ENCODE data around the gene NXF3.
"Not testable (repeated sequence)": the region's sequence is repeated elsewhere in the genome, so short reads cannot be mapped to it uniquely, and the experiment has no call there.

NXF3 gene

DNA sequence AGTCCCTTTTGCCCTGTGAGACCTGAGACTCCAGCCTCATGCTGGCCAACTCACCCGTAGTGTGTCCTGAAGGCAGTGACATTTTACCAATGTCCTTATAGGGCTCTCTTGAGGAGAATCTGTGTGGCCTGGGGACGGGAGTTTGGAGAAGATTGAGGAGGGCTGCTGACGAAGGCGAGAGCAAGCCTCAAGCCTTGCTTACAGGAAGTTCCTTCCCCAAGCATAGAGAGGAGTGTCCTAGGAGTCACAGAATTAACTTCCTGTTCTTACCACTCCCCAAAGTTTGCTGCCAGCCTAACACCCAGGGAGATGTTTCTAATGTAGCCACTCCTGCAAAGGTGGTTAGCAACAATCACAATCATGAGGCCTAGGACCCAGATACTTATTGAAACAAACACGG is at the start of gene NXF3:
Gene NXF3, minus strand, starts transcription at position 202 of the 400 bp plus-strand sequence. Its CDS starts 120 bp downstream, at position 82.
- Histone ChIP-seq H3F3A (ENCODE audit: insufficient read depth, low read length) (no peaks in the 10 kb centered on the region), H3K4me3 (ENCODE audit: low read length) (no peak within 1 kb of the TSS), H3K9ac (ENCODE audit: low read length) (no peak within 1 kb of the TSS), H3K79me2 (ENCODE audit: low read length) (no peaks in the 10 kb centered on the region), H3K27me3 (replicated peaks; ENCODE audit: insufficient read depth, low read length) (no peaks in the 10 kb centered on the region), H3K9me3 (replicated peaks; ENCODE audit: insufficient read depth, low read length) (no peaks in the 10 kb centered on the region), H3K36me3 (replicated peaks; ENCODE audit: insufficient read depth, low read length) (no peaks in the 10 kb centered on the region), H3K9me2 (replicated peaks; ENCODE audit: insufficient read depth, low read length) (no peaks in the 10 kb centered on the region), H4K20me1 (ENCODE audit: insufficient read depth, low read length) (no peaks in the 10 kb centered on the region), H3K27ac (ENCODE audit: low read length) (no peak within 1 kb of the TSS), H3K4me1 (ENCODE audit: low read length) (no peaks in the 10 kb centered on the region), H2AFZ (ENCODE audit: low read length) (no peak within 1 kb of the TSS), H3K4me2 (ENCODE audit: low read depth, low read length) (no peak within 1 kb of the TSS)
- DNase-seq, result no peak
- TF ChIP-seq, protein P1, sequence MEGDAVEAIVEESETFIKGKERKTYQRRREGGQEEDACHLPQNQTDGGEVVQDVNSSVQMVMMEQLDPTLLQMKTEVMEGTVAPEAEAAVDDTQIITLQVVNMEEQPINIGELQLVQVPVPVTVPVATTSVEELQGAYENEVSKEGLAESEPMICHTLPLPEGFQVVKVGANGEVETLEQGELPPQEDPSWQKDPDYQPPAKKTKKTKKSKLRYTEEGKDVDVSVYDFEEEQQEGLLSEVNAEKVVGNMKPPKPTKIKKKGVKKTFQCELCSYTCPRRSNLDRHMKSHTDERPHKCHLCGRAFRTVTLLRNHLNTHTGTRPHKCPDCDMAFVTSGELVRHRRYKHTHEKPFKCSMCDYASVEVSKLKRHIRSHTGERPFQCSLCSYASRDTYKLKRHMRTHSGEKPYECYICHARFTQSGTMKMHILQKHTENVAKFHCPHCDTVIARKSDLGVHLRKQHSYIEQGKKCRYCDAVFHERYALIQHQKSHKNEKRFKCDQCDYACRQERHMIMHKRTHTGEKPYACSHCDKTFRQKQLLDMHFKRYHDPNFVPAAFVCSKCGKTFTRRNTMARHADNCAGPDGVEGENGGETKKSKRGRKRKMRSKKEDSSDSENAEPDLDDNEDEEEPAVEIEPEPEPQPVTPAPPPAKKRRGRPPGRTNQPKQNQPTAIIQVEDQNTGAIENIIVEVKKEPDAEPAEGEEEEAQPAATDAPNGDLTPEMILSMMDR (IDR thresholded peaks at IDR 0.05; ENCODE audit: low read length), result no peak
- no peak for TF ChIP-seq EZH2 (optimal IDR thresholded peaks at IDR 0.05; ENCODE audit: low read depth, low read length)
- no peak for TF ChIP-seq EZH2phosphoT487 (IDR thresholded peaks at IDR 0.05; ENCODE audit: low read length)

DNA sequence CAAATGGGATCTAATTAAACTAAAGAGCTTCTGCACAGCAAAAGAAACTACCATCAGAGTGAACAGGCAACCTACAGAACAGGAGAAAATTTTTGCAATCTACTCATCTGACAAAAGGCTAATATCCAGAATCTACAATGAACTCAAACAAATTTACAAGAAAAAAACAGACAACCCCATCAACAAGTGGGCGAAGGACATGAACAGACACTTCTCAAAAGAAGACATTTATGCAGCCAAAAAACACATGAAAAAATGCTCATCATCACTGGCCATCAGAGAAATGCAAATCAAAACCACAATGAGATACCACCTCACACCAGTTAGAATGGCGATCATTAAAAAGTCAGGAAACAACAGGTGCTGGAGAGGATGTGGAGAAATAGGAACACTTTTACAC is 43.6 kb upstream of the NXF3 start:
- H3K27me3 ChIP-seq (replicated peaks; ENCODE audit: insufficient read depth, low read length); H3K4me1 ChIP-seq (ENCODE audit: low read length); H3K4me3 ChIP-seq (ENCODE audit: low read length); H3K4me2 ChIP-seq (ENCODE audit: low read depth, low read length); DNase-seq; H3K36me3 ChIP-seq (replicated peaks; ENCODE audit: insufficient read depth, low read length); H3F3A ChIP-seq (ENCODE audit: insufficient read depth, low read length); H3K27ac ChIP-seq (ENCODE audit: low read length); H3K9me3 ChIP-seq (replicated peaks; ENCODE audit: insufficient read depth, low read length); H2AFZ ChIP-seq (ENCODE audit: low read length); H3K9ac ChIP-seq (ENCODE audit: low read length); H4K20me1 ChIP-seq (ENCODE audit: insufficient read depth, low read length); H3K79me2 ChIP-seq (ENCODE audit: low read length); H3K9me2 ChIP-seq (replicated peaks; ENCODE audit: insufficient read depth, low read length): not testable (repeated sequence)

- H3K27me3 ChIP-seq (replicated peaks; ENCODE audit: insufficient read depth, low read length), result no peaks in the 10 kb centered on the region
- H2AFZ ChIP-seq (ENCODE audit: low read length), result no peak overlapping the region
- TF ChIP-seq, protein P1 (IDR thresholded peaks at IDR 0.05; ENCODE audit: low read length), result no peak
- TF ChIP-seq EZH2 (optimal IDR thresholded peaks at IDR 0.05; ENCODE audit: low read depth, low read length) (no peak), EZH2phosphoT487 (IDR thresholded peaks at IDR 0.05; ENCODE audit: low read length) (no peak)
- no peaks in the 10 kb centered on the region for H4K20me1 ChIP-seq (ENCODE audit: insufficient read depth, low read length)
- H3K79me2 ChIP-seq (ENCODE audit: low read length), result no peaks in the 10 kb centered on the region
- no peaks in the 10 kb centered on the region for H3K36me3 ChIP-seq (replicated peaks; ENCODE audit: insufficient read depth, low read length)
- H3K9ac ChIP-seq (ENCODE audit: low read length), result no peak overlapping the region
- H3K4me3 ChIP-seq (ENCODE audit: low read length), result no peak overlapping the region
- H3K4me2 ChIP-seq (ENCODE audit: low read depth, low read length), result no peak overlapping the region
- DNase-seq, result no peak
- H3K9me3 ChIP-seq (replicated peaks; ENCODE audit: insufficient read depth, low read length), result no peaks in the 10 kb centered on the region
- H3K27ac ChIP-seq (ENCODE audit: low read length), result no peak overlapping the region
- no peaks in the 10 kb centered on the region for H3K9me2 ChIP-seq (replicated peaks; ENCODE audit: insufficient read depth, low read length)
- no peaks in the 10 kb centered on the region for H3F3A ChIP-seq (ENCODE audit: insufficient read depth, low read length)
- H3K4me1 ChIP-seq (ENCODE audit: low read length), result no peaks in the 10 kb centered on the region
These were observed 31.3 kb upstream of the NXF3 start for GRCh38 chrX:103124284-103124683.

GRCh38 chrX:103120748-103121147 is 27.8 kb upstream of the NXF3 start:
- no peak overlapping the region for H3K9ac ChIP-seq (ENCODE audit: low read length)
- H3K4me3 ChIP-seq (ENCODE audit: low read length), result no peak overlapping the region
- H3K27me3 ChIP-seq (replicated peaks; ENCODE audit: insufficient read depth, low read length), result no peaks in the 10 kb centered on the region
- H4K20me1 ChIP-seq (ENCODE audit: insufficient read depth, low read length), result no peaks in the 10 kb centered on the region
- no peak overlapping the region for H2AFZ ChIP-seq (ENCODE audit: low read length)
- H3K4me1 ChIP-seq (ENCODE audit: low read length), result no peaks in the 10 kb centered on the region
- TF ChIP-seq EZH2 (optimal IDR thresholded peaks at IDR 0.05; ENCODE audit: low read depth, low read length), result no peak
- TF ChIP-seq, protein P1 (IDR thresholded peaks at IDR 0.05; ENCODE audit: low read length), result no peak
- H3K4me2 ChIP-seq (ENCODE audit: low read depth, low read length), result no peak overlapping the region
- no peaks in the 10 kb centered on the region for H3K9me2 ChIP-seq (replicated peaks; ENCODE audit: insufficient read depth, low read length)
- no peaks in the 10 kb centered on the region for H3K79me2 ChIP-seq (ENCODE audit: low read length)
- no peak for DNase-seq
- no peak overlapping the region for H3K27ac ChIP-seq (ENCODE audit: low read length)
- no peaks in the 10 kb centered on the region for H3F3A ChIP-seq (ENCODE audit: insufficient read depth, low read length)
- no peaks in the 10 kb centered on the region for H3K9me3 ChIP-seq (replicated peaks; ENCODE audit: insufficient read depth, low read length)
- no peaks in the 10 kb centered on the region for H3K36me3 ChIP-seq (replicated peaks; ENCODE audit: insufficient read depth, low read length)

DNA sequence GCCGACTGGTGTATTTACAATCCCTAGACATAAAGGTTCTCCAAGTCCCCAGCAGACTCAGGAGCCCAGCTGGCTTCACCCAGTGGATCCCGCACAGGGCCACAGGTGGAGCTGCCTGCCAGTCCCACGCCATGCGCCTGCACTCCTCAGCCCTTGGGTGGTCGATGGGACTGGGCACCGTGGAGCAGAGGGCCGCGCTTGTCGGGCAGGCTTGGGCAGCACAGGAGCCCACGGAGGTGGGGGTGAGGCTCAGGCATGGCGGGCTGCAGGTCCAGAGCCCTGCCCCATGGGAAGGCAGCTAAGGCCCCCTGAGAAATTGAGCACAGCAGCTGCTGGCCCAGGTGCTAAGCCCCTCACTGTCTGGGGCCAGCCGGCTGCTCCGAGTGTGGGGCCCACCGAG is 24.0 kb upstream of the NXF3 start:
- H3F3A ChIP-seq (ENCODE audit: insufficient read depth, low read length); H3K4me2 ChIP-seq (ENCODE audit: low read depth, low read length); H3K27ac ChIP-seq (ENCODE audit: low read length); H3K9ac ChIP-seq (ENCODE audit: low read length); H3K4me1 ChIP-seq (ENCODE audit: low read length); H3K27me3 ChIP-seq (replicated peaks; ENCODE audit: insufficient read depth, low read length); H3K4me3 ChIP-seq (ENCODE audit: low read length); DNase-seq; H2AFZ ChIP-seq (ENCODE audit: low read length); H3K9me2 ChIP-seq (replicated peaks; ENCODE audit: insufficient read depth, low read length); H4K20me1 ChIP-seq (ENCODE audit: insufficient read depth, low read length); H3K36me3 ChIP-seq (replicated peaks; ENCODE audit: insufficient read depth, low read length); H3K9me3 ChIP-seq (replicated peaks; ENCODE audit: insufficient read depth, low read length); H3K79me2 ChIP-seq (ENCODE audit: low read length): not testable (repeated sequence)

DNA sequence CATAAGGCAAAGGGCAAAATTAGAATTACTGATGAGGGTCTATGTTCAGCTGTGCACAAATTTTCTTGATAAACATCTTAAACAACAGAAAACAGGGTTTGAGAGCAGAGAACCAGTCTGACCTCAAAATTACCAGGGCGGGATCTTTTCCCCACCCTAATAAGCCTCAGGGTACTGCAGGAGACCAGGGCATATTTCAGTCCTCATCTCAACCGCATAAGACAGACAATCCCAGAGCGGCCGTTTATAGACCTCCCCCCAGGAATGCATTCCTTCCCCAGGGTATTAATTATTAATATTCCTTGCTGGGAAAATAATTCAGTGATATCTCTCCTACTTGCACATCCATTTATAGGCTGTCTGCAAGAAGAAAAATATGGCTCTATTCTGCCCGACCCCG is 16.6 kb upstream of the NXF3 start:
- not testable (repeated sequence) for H3K9me2 ChIP-seq (replicated peaks; ENCODE audit: insufficient read depth, low read length); H3K36me3 ChIP-seq (replicated peaks; ENCODE audit: insufficient read depth, low read length); H4K20me1 ChIP-seq (ENCODE audit: insufficient read depth, low read length); DNase-seq; H3K4me3 ChIP-seq (ENCODE audit: low read length); H3K9me3 ChIP-seq (replicated peaks; ENCODE audit: insufficient read depth, low read length); H3K4me2 ChIP-seq (ENCODE audit: low read depth, low read length); H3K27me3 ChIP-seq (replicated peaks; ENCODE audit: insufficient read depth, low read length); H3K4me1 ChIP-seq (ENCODE audit: low read length); H3K27ac ChIP-seq (ENCODE audit: low read length); H3K79me2 ChIP-seq (ENCODE audit: low read length); H3F3A ChIP-seq (ENCODE audit: insufficient read depth, low read length); H3K9ac ChIP-seq (ENCODE audit: low read length); H2AFZ ChIP-seq (ENCODE audit: low read length)

All from MM.1S (cell line).